Activated T-cell treated with anti-CD3 and anti-CD28 coated beads, Interleukin-2, amount 50 U/mL, for 48 hours (primary cell): ENCODE measurements around the gene ACTR2.
A peak's percentile ranks its signal among the peaks of the same experiment; 100 is the strongest.
"Not testable (repeated sequence)": the region's sequence is repeated elsewhere in the genome, so short reads cannot be mapped to it uniquely, and the experiment has no call there.

Source experiments
- DNase-seq, 2 experiments: peaks; one replicate each; pipeline ENCODE4 v3.0.0-alpha.2; 2020

The ACTR2 gene

GRCh38 chr2:65231121-65231520 lies 3.5 kb downstream of the ACTR2 start:
- no peak for DNase-seq

- DNase-seq, result peak; percentile 32 to 40
Observed at GRCh38 chr2:65231892-65232477, 4.4 kb downstream of the ACTR2 start.

- DNase-seq, result no peak
Observed at GRCh38 chr2:65232636-65233035, 5.0 kb downstream of the ACTR2 start.

GRCh38 chr2:65240657-65241056 lies 13.0 kb downstream of the ACTR2 start:
- DNase-seq, result no peak

- not testable (repeated sequence) for DNase-seq
Observed at GRCh38 chr2:65244452-65244851, 16.8 kb downstream of the ACTR2 start.

DNA sequence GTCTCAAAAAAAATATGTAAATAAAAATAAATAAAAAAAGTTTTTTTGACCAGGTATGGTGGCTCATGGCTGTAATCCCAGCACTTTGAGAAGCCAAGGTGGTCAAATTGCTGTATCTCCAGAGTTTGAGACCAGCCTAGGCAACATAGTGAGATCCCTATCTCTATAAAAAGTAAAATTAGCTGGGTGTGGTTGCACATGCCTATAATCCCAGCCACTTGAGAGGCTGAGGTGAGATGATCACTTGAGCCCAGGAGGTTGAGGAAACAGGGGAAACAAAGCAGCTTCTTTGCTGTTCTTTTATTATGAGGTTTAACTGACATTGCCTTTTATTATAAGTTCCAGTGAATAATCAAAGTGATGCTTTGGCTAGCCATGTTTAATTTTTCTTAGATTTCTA lies 25.0 kb downstream of the ACTR2 start:
- DNase-seq, result no peak

GRCh38 chr2:65255356-65255755 lies 27.7 kb downstream of the ACTR2 start:
- DNase-seq, result no peak

DNA sequence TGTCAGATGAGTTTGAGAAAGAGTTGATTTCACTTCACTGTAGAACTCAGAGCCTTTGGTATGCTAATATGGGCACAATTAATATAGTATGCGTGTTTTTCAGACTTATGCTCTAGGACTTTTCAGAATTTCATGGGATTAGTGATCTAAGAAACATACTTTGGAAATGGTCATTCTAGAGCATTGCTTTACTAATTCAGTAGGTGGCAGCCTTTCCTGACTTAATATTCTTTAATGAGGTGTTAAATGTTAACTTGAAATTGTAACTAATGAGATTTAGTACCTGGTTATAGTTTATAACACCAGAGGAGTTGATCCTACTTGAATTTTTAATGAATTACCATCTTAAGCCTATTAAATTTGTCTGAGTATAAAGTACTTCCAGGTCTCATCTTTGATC lies 28.4 kb downstream of the ACTR2 start:
- DNase-seq, result no peak

DNA sequence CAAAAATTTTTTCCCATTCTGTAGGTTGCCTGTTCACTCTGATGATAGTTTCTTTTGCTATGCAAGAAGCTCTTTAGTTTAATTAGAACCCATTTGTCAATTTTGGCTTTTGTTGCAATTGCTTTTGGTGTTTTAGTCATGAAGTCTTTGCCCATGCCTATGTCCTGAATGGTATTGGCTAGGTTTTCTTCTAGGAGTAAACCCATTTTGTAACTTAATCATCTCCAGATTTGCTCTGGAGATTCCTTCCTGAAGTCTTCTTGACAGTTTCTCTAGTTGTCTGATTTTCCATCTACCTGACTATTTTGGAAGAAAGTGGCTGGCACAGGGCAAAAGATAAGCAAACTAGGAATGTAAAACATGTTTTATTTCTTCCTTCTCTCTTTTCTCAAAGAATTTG lies 30.2 kb downstream of the ACTR2 start:
- not testable (repeated sequence) for DNase-seq

- no peak for DNase-seq
Observed at GRCh38 chr2:65261676-65262075, 34.0 kb downstream of the ACTR2 start.

DNA sequence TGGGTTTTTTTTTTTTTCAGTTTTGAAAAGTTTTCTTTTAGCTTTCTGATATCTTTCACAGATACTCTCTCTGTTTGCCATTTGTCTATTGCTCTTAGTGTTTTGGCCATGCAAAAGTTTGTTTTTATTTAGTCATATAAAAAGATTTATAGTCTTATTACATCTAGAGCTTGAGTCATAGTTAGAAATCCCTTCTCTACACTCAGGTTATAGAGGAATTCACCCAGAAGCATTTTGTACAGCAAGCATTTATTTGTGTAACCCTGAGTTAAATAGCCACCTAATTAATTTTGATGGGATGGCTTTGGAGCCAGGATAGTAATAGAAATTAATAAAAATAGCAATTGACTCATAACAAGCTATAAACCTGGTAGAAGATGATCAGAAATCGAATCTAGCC lies 35.6 kb downstream of the ACTR2 start:
- DNase-seq, result no peak

GRCh38 chr2:65263986-65264385 lies 36.4 kb downstream of the ACTR2 start:
- no peak for DNase-seq

DNA sequence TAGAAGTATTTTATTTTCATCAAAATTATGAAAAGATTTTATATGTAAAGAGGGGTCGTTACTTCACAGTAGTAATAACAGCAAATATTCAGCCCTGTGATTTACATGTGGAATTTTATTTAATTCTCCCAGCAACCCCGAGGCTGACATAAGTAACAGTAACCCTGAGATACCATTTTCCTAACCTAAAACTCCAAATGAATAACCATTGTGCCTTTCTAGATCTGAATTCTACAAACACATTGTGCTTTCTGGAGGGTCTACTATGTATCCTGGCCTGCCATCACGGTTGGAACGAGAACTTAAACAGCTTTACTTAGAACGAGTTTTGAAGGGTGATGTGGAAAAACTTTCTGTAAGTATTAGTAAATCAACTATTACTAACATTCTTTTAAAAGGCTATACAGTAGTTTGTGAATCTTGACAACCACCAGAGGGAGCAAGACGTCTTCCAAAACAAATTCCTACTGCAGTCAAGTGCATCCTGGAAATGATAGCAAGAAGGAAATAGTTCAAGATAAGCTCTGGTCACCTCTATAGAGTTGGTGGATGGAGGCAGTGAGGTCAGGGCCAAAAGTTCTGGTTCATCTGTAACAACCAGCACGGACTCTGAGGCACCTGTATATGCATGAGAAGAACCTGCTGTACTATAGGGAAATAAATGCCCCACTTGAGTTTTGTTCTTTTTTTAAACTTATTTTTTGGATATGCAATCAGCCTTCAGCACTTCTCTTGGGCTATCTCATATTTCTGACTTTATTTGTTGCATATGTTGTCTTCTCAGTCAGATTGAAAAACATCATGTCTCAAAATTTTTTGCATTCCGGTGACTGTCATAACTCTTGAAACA lies 37.4 kb downstream of the ACTR2 start:
- DNase-seq, result no peak

GRCh38 chr2:65265671-65266045 lies 38.0 kb downstream of the ACTR2 start:
- no peak for DNase-seq

DNA sequence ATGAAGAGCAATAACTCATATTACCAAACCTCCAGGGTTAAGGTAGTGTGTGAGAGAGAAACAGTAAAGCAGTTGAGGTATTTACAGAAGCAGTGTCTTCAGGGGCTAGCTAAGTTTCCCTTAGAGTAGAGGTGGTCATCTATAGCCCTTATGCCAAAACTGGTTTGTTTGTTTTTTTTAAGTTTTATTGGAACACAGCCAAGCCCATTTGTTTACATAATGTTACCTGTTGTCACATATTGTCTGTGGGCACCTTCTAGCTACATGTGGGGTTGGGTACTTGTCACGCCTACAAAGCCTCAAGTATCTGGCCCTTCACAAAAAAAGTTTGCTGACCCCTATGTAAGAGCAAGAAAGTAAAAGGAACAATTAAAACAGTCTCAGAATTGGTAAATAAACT lies 39.4 kb downstream of the ACTR2 start:
- no peak for DNase-seq

GRCh38 chr2:65268957-65269356 lies 41.3 kb downstream of the ACTR2 start:
- DNase-seq, result no peak

DNA sequence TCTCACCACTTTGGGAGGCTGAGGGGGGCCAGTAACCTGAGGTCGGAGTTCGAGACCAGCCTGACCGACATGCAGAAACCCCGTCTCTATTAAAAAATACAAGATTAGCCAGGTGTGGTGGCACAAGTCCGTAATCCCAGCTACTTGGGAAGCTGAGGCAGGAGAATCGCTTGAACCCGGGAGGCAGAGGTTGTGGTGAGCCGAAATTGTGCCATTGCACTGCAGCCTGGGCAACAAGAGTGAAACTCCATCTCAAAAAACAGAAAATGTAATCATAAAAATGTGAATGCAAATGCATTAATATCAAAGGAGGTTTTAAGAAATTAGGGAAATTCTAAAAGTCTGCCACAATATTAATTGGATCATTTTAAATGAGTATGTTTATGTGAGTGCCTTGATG lies 45.7 kb downstream of the ACTR2 start:
- no peak for DNase-seq

- DNase-seq, result no peak
Observed at GRCh38 chr2:65275141-65275915, 47.7 kb downstream of the ACTR2 start.

DNA sequence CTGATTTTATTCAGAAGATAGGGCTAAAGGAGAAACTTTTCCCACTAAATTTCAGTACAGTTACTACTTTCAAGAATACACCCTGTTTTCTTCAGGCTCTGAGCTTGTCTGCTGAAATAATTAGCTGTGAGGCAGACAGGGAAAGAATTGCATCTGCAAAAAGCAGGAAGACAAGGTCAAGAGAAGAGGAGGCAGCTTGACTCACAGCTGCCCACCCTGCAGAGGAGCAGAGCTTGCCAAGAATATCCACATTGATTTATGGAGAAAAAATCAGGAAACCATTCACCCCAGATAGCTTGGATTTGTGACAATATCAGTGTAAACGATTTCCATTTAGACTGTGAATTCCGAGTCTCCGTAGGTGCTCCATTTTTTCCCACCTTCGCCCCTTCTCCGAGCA lies 49.0 kb downstream of the ACTR2 start:
- DNase-seq, result no peak

DNA sequence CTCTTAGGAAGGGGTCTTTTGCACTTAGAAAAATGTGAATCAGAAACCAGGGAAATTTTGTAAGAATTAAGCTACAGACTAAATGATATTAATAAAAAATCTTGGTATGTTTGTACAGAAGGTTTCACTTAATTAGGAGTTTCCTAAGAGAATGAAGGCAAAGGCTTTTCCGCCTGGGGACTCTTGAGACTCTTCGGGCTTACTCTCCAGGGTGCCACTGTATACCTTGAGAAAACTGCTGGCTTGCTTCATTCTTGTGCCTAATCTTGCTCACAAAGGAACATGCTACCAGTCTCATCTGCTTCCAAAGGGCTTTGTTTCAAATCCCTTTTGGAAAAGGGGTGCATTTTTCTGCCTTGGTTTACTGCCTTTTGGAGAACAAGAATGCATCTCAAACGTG lies 49.5 kb downstream of the ACTR2 start:
- no peak for DNase-seq

DNA sequence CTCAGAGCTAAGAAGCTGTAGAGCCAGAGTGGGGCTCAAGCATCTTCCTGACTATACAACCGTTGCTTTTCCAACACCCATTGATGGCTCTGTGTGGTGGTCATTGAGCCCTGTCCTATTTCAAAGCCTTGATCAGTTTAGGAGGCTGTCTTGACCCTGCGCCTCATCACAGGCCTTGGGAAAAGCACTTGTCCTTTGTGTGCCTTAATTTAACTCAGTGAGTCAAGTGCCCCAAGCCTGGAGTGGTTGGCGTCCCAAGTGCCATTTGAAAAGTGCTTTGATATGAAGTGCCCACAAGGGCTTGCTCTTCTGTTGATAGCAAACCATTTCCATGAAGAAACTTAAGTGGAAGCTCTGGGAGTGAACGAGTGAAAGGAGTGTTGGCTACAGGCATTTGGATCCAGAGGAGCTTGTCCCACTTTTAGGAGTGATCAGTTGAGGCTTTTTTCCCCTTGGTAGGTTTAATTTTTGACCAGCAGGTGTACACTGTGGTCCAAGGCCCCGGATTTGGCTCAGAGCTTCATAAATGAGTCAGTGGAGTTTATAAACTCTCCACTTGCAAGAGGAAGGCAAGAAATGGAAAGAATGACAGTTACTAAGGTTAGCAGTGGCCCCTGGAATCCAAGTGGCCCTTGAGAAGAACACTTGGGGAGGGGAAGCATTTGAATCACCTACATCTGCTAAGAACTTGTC lies 50.3 kb downstream of the ACTR2 start:
- DNase-seq, result no peak

- no peak for DNase-seq
Observed at GRCh38 chr2:65278531-65278981, 50.9 kb downstream of the ACTR2 start.

DNA sequence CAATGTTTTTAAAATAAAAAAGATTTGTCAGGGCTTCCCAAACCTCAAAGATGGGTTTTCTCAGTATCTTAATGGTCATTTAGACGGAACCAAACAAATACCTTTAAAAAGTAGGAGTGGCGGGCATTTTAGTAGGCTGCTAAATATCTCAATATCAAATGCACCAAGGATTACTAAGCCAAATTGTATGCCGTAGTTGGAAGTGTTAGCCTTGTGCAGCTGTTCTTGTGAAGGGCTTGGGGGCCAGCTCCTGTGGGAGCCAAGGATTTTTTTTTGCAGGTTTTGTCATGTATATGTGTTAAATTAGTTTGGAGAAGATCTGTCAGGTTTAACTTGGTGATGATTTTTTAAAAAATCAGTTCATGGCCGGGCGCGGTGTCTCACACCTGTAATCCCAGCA lies 52.1 kb downstream of the ACTR2 start:
- DNase-seq, result no peak
